Natural killer cell treated with Interleukin-12 subunit alpha and Interleukin-12 subunit beta and Interleukin-15 and Interleukin-18, amount 100 ng/mL, for 72 hours (primary cell): Measurements from ENCODE around the gene PPM1L. TPM values are rescaled to one million over a fixed set of nuclear protein-coding genes. Genes with fewer than 3 reads are reported as not detected.

ENCODE experiments used
- ATAC-seq, 2 donors: fragments of 150-1000 bp; cut with Tn5 transposase in 1 of 2; sonication (Bioruptor Pico), chemical (Tn5 transposase) in 1 of 2; 2 replicates each; pipeline ENCODE4 v1.10.0; 2021
- DNase-seq: peaks from one replicate; pipeline ENCODE4 v3.0.0; 2022; ENCODE audit warnings: low spot score
- H3K27ac Mint-ChIP-seq, 2 donors: 1 replicate in 1 of 2; 2 replicates in 1 of 2; pipeline ENCODE4 v1.8.0; 2022; ENCODE audit warnings: mixed read lengths in 2 of 2, mild to moderate bottlenecking in 1 of 2, moderate library complexity in 1 of 2
- H3K27me3 Mint-ChIP-seq, 2 donors: 1 replicate in 1 of 2; 2 replicates in 1 of 2; pipeline ENCODE4 v1.8.0; 2022; ENCODE audit warnings: mixed read lengths in 2 of 2
- H3K36me3 Mint-ChIP-seq: one replicate; pipeline ENCODE4 v1.8.0; 2022; ENCODE audit warnings: mixed read lengths
- H3K4me1 Mint-ChIP-seq, 2 donors: 1 replicate in 1 of 2; 2 replicates in 1 of 2; pipeline ENCODE4 v1.8.0; 2022; ENCODE audit warnings: low read depth in 2 of 2, mixed read lengths in 2 of 2, mild to moderate bottlenecking in 1 of 2
- H3K4me3 Mint-ChIP-seq: one replicate; pipeline ENCODE4 v1.8.0; 2022; ENCODE audit warnings: mixed read lengths
- H3K9me3 Mint-ChIP-seq: 2 replicates; pipeline ENCODE4 v1.8.0; 2022; ENCODE audit warnings: mixed read lengths
- total RNA-seq, 2 donors: library from RNA; stranded (reverse); gene quantifications; one replicate each; pipeline ENCODE4 v1.2.3, GENCODE V29; 2022

Gene PPM1L
- total RNA-seq, 2 donors from 2014 or later: 14.9 to 15.2 TPM

GRCh38 chr3:160748787-160749186 is 7.2 kb upstream of the PPM1L start:
- H3K27ac Mint-ChIP-seq: no peak overlapping the region
- no peaks in the 10 kb centered on the region for H3K9me3 Mint-ChIP-seq
- no peak overlapping the region for H3K4me3 Mint-ChIP-seq
- peaks cover 0 to 5% of the 10 kb centered on the region in 2 donors for H3K4me1 Mint-ChIP-seq
- no peak for DNase-seq
- H3K27me3 Mint-ChIP-seq: peaks cover 4 to 20% of the 10 kb centered on the region in 2 donors
- H3K36me3 Mint-ChIP-seq: no peaks in the 10 kb centered on the region
- no peak for ATAC-seq

- H3K27me3 Mint-ChIP-seq: no peaks in the 10 kb centered on the region
- ATAC-seq: no peak
Observed at GRCh38 chr3:160753953-160754352, 2.1 kb upstream of the PPM1L start.

GRCh38 chr3:160754371-160754854 is 1.6 kb upstream of the PPM1L start:
- Mint-ChIP-seq H3K4me1 (peaks cover 26 to 38% of the 10 kb centered on the region in 2 donors), H3K27ac (peak overlapping the region; percentile 95 to 96), H3K27me3 (no peaks in the 10 kb centered on the region), H3K4me3 (peak overlapping the region; percentile 94), H3K36me3 (no peaks in the 10 kb centered on the region), H3K9me3 (no peaks in the 10 kb centered on the region)
- ATAC-seq (no peak), DNase-seq (no peak)

More at GRCh38 chr3:160753953-160754352, 2.1 kb upstream of the PPM1L start:
- Mint-ChIP-seq H3K4me3 (peak overlapping the region; percentile 94), H3K9me3 (no peaks in the 10 kb centered on the region), H3K36me3 (no peaks in the 10 kb centered on the region), H3K4me1 (peaks cover 24 to 34% of the 10 kb centered on the region in 2 donors), H3K27ac (peak overlapping the region; percentile 95 to 96)
- no peak for DNase-seq

- Mint-ChIP-seq H3K27ac (peak overlapping the region; percentile 95 to 96), H3K4me1 (peaks cover 32 to 44% of the 10 kb centered on the region in 2 donors), H3K27me3 (no peaks in the 10 kb centered on the region), H3K36me3 (no peaks in the 10 kb centered on the region), H3K9me3 (no peaks in the 10 kb centered on the region), H3K4me3 (peak overlapping the region; percentile 94)
- ATAC-seq: peak; percentile 92 to 93
- peak; percentile 94 for DNase-seq
Observed at GRCh38 chr3:160754855-160755747, 930 bp upstream of the PPM1L start.

GRCh38 chr3:160757233-160758106 is 1.4 kb downstream of the PPM1L start:
- Mint-ChIP-seq H3K27ac (peak overlapping the region; percentile 26 to 95), H3K36me3 (peaks cover 8% of the 10 kb centered on the region), H3K4me3 (peak overlapping the region; percentile 94), H3K9me3 (no peaks in the 10 kb centered on the region), H3K4me1 (peaks cover 40 to 52% of the 10 kb centered on the region in 2 donors), H3K27me3 (no peaks in the 10 kb centered on the region)
- ATAC-seq (no peak), DNase-seq (no peak)

- H3K9me3 Mint-ChIP-seq: no peaks in the 10 kb centered on the region
Observed at GRCh38 chr3:160758929-160759577, 3.0 kb downstream of the PPM1L start.

GRCh38 chr3:160763073-160763472 is 7.0 kb downstream of the PPM1L start:
- no peak overlapping the region for H3K4me3 Mint-ChIP-seq
- no peak for ATAC-seq

More at GRCh38 chr3:160758929-160759577, 3.0 kb downstream of the PPM1L start:
- Mint-ChIP-seq H3K4me1 (peaks cover 43 to 55% of the 10 kb centered on the region in 2 donors), H3K4me3 (peak overlapping the region; percentile 23), H3K27ac (no peak overlapping the region), H3K36me3 (peaks cover 9% of the 10 kb centered on the region), H3K27me3 (no peaks in the 10 kb centered on the region)
- no peak for DNase-seq
- no peak for ATAC-seq

GRCh38 chr3:160765211-160765610 is 9.2 kb downstream of the PPM1L start:
- peaks cover 9% of the 10 kb centered on the region for H3K36me3 Mint-ChIP-seq
- DNase-seq (no peak), ATAC-seq (no peak)
- peaks cover 22 to 25% of the 10 kb centered on the region in 2 donors for H3K4me1 Mint-ChIP-seq
- H3K4me3 Mint-ChIP-seq: no peak overlapping the region
- H3K27ac Mint-ChIP-seq: no peak overlapping the region
- no peaks in the 10 kb centered on the region for H3K9me3 Mint-ChIP-seq
- no peaks in the 10 kb centered on the region for H3K27me3 Mint-ChIP-seq

More at GRCh38 chr3:160763073-160763472, 7.0 kb downstream of the PPM1L start:
- Mint-ChIP-seq H3K27ac (no peak overlapping the region), H3K9me3 (no peaks in the 10 kb centered on the region), H3K27me3 (no peaks in the 10 kb centered on the region), H3K36me3 (peaks cover 9% of the 10 kb centered on the region), H3K4me1 (peaks cover 30 to 41% of the 10 kb centered on the region in 2 donors)
- no peak for DNase-seq

GRCh38 chr3:160768031-160768430 is 12.0 kb downstream of the PPM1L start:
- DNase-seq (no peak), ATAC-seq (no peak)
- H3K4me3 Mint-ChIP-seq: no peak overlapping the region
- H3K4me1 Mint-ChIP-seq: peaks cover 17% of the 10 kb centered on the region in 2 donors
- H3K9me3 Mint-ChIP-seq: no peaks in the 10 kb centered on the region
- no peak overlapping the region for H3K27ac Mint-ChIP-seq
- H3K27me3 Mint-ChIP-seq: no peaks in the 10 kb centered on the region
- H3K36me3 Mint-ChIP-seq: no peaks in the 10 kb centered on the region

- Mint-ChIP-seq H3K36me3 (no peaks in the 10 kb centered on the region), H3K27me3 (no peaks in the 10 kb centered on the region), H3K27ac (no peak overlapping the region), H3K4me1 (peaks cover 21% of the 10 kb centered on the region in 2 donors), H3K9me3 (no peaks in the 10 kb centered on the region), H3K4me3 (no peak overlapping the region)
- ATAC-seq (no peak), DNase-seq (no peak)
Observed at GRCh38 chr3:160768918-160769317, 12.9 kb downstream of the PPM1L start.

GRCh38 chr3:160771811-160772459 is 15.9 kb downstream of the PPM1L start:
- H3K9me3 Mint-ChIP-seq: no peaks in the 10 kb centered on the region
- no peaks in the 10 kb centered on the region for H3K27me3 Mint-ChIP-seq
- H3K36me3 Mint-ChIP-seq: no peaks in the 10 kb centered on the region
- H3K4me3 Mint-ChIP-seq: no peak overlapping the region
- DNase-seq (no peak), ATAC-seq (no peak)
- no peak overlapping the region for H3K27ac Mint-ChIP-seq
- H3K4me1 Mint-ChIP-seq: peaks cover 22 to 25% of the 10 kb centered on the region in 2 donors

- peaks cover 26 to 34% of the 10 kb centered on the region in 2 donors for H3K4me1 Mint-ChIP-seq
- no peaks in the 10 kb centered on the region for H3K27me3 Mint-ChIP-seq
- peak overlapping the region; percentile 2 for H3K4me3 Mint-ChIP-seq
- H3K36me3 Mint-ChIP-seq: no peaks in the 10 kb centered on the region
- no peaks in the 10 kb centered on the region for H3K9me3 Mint-ChIP-seq
- H3K27ac Mint-ChIP-seq: peak overlapping the region; percentile 14 to 16
- ATAC-seq (peak in 1 of 2 donors; percentile 77), DNase-seq (no peak)
Observed at GRCh38 chr3:160773722-160774121, 17.7 kb downstream of the PPM1L start.

GRCh38 chr3:160774172-160774571 is 18.1 kb downstream of the PPM1L start:
- Mint-ChIP-seq H3K4me3 (peak overlapping the region; percentile 2), H3K27me3 (no peaks in the 10 kb centered on the region), H3K4me1 (peaks cover 27 to 38% of the 10 kb centered on the region in 2 donors), H3K9me3 (no peaks in the 10 kb centered on the region), H3K36me3 (no peaks in the 10 kb centered on the region), H3K27ac (peak overlapping the region; percentile 14 to 16)
- ATAC-seq: no peak
- no peak for DNase-seq
